K562 (cell line): ENCODE data around the gene LYZL4.

Experiments
- E2F5 ChIP-seq: sonication (generic); formaldehyde crosslinking; IDR thresholded peaks from 2 replicates; pipeline ENCODE4 v1.8.0; 2022; ENCODE audit warnings: mild to moderate bottlenecking, missing genetic modification reagents
- POLR2AphosphoS5 ChIP-seq: IDR thresholded peaks from 2 replicates; pipeline ENCODE4 v1.6.1; 2011; ENCODE audit warnings: mild to moderate bottlenecking, low read depth, low read length, moderate library complexity; ENCODE audit not compliant: control insufficient read depth, insufficient read depth
- SOX6 ChIP-seq: fragments of 450-650 bp; IDR thresholded peaks from 2 replicates; pipeline ENCODE4 v1.6.1; 2014; ENCODE audit warnings: mild to moderate bottlenecking
- SP1 ChIP-seq: sonication (generic); formaldehyde crosslinking; IDR thresholded peaks from 2 replicates; pipeline ENCODE4 v1.8.1; 2022; ENCODE audit warnings: mild to moderate bottlenecking, missing genetic modification reagents
- TRIM24 ChIP-seq, 2 experiments: fragments of 450-650 bp; IDR thresholded peaks; 2 replicates each; pipeline ENCODE4 v1.6.1; 2016
- ZFX ChIP-seq: sonication (generic); formaldehyde crosslinking; IDR thresholded peaks from 2 replicates; pipeline ENCODE4 v1.8.0; 2022; ENCODE audit warnings: mild to moderate bottlenecking, missing genetic modification reagents, moderate library complexity

DNA sequence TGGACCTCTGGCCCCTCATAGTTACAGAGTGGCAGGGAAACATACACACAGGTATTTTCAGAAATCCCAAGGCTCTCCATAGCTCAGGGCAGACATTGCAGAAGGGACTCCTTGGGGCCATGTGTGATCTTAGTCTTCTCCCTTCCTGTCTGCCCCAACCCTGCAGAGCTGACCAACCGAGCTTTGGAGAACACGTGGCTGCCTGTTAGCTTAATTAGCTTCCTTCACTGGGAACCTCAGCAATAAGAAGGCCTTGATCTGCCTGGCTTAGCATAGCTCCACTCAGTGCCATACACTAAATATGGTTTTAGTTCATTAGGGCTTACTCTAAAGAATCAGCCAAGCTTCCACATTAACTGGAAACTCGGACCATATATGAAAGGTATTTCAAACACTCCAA, 12.3 kb downstream of the LYZL4 start:
- no peak for TF ChIP-seq POLR2AphosphoS5
- no peak for TF ChIP-seq E2F5
- TF ChIP-seq TRIM24 (IDR thresholded peaks at IDR 0.05) = no peak
- no peak for TF ChIP-seq ZFX (CRISPR knock-in tag)
- no peak for TF ChIP-seq SOX6
- TF ChIP-seq SP1 (CRISPR knock-in tag) = no peak
